GM12878 (cell line): Measurements from ENCODE around the gene PRR12. TPM values are rescaled to one million over a fixed set of nuclear protein-coding genes. Genes with fewer than 3 reads are reported as not detected.

ENCODE experiments used
- ATAC-seq: fragments of 200-7000 bp; cut with Tn5 transposase; 3 replicates; pipeline ENCODE4 v1.9.1; 2020; ENCODE audit warnings: mild to moderate bottlenecking, moderate library complexity
- BruUV-seq: library from RNA; stranded (reverse); fragments of 400-500 nt; replicated peaks from 2 replicates; lab custom pipeline; 2021; lab: Mats Ljungman, UMichigan
- CTCF ChIA-PET: fragments of 300-600 bp; sonication (Branson Sonifier 250); formaldehyde crosslinking; extraction: SDS; loops from one replicate; lab custom pipeline; 2021; ENCODE audit warnings: inconsistent platforms; lab: Yijun Ruan, JAX
- POLR2A ChIA-PET: fragments of 350-600 bp; formaldehyde crosslinking; extraction: SDS; loops from one replicate; lab custom pipeline; 2021; ENCODE audit warnings: inconsistent platforms; lab: Charles Lee
- RAD21 ChIA-PET: fragments of 300-600 bp; sonication (Branson Sonifier 250); formaldehyde crosslinking; loops from one replicate; lab custom pipeline; 2023; ENCODE audit warnings: antibody characterized with exemption; ENCODE audit not compliant: unreplicated experiment; lab: Charles Lee
- SMC1A ChIA-PET: fragments of 300-600 bp; sonication (Branson Sonifier 250); formaldehyde crosslinking; loops from one replicate; lab custom pipeline; 2023; ENCODE audit not compliant: unreplicated experiment, uncharacterized antibody; lab: Charles Lee
- DNase-seq: peaks from one replicate; pipeline ENCODE4 v3.0.0-alpha.2; 2011; ENCODE audit warnings: low read depth, low spot score
- FAIRE-seq: peaks from 3 replicates; lab custom pipeline; 2011; peaks lifted over from hg19 to GRCh38; lab: Jason Lieb, UNC
- H2AFZ ChIP-seq: 2 replicates; pipeline ENCODE4 v1.6.0; 2011; ENCODE audit warnings: low read depth, low read length, control low read depth; ENCODE audit not compliant: control insufficient read depth
- H3K27ac ChIP-seq: 2 replicates; pipeline ENCODE4 v1.5.1; 2011; ENCODE audit warnings: control low read depth; ENCODE audit not compliant: control insufficient read depth, insufficient read depth
- H3K27me3 ChIP-seq, 2 experiments: replicated peaks in 1 of 2; 2 replicates each; pipeline versions ENCODE4 v1.6.0 to v1.6.1; 2011; ENCODE audit warnings: low read length in 1 of 2; ENCODE audit not compliant: control insufficient read depth in 2 of 2, insufficient read depth in 2 of 2
- H3K36me3 ChIP-seq, 2 experiments: 2 replicates each; pipeline ENCODE4 v1.5.1; 2011; ENCODE audit warnings: low read length in 1 of 2; ENCODE audit not compliant: control insufficient read depth in 2 of 2, insufficient read depth in 2 of 2
- H3K4me1 ChIP-seq: 2 replicates; pipeline ENCODE4 v1.6.1; 2011; ENCODE audit warnings: mild to moderate bottlenecking, low read length, moderate library complexity, mixed read lengths; ENCODE audit not compliant: control insufficient read depth, insufficient read depth
- H3K4me2 ChIP-seq: 2 replicates; pipeline ENCODE4 v1.6.0; 2011; ENCODE audit warnings: control low read depth; ENCODE audit not compliant: control insufficient read depth, insufficient read depth
- H3K4me3 ChIP-seq: fragments of 200-600 bp; sonication (generic); 2 replicates; pipeline ENCODE4 v1.5.1; 2016
- H3K79me2 ChIP-seq: 2 replicates; pipeline ENCODE4 v1.6.0; 2011; ENCODE audit warnings: low read length; ENCODE audit not compliant: control insufficient read depth, insufficient read depth
- H3K9ac ChIP-seq: 2 replicates; pipeline ENCODE4 v1.8.0; 2011; ENCODE audit warnings: low read length, control low read depth, mixed read lengths; ENCODE audit not compliant: control insufficient read depth, insufficient read depth
- H3K9me3 ChIP-seq: replicated peaks from 3 replicates; pipeline ENCODE4 v1.5.1; 2011; ENCODE audit warnings: mild to moderate bottlenecking, low read length; ENCODE audit not compliant: control insufficient read depth, insufficient read depth
- H4K20me1 ChIP-seq: 2 replicates; pipeline ENCODE4 v1.6.0; 2011; ENCODE audit not compliant: control insufficient read depth, insufficient read depth
- ATF2 ChIP-seq: IDR thresholded peaks from 2 replicates; pipeline ENCODE4 v1.6.1; 2012; ENCODE audit warnings: low read length, inconsistent platforms
- ATF7 ChIP-seq: fragments of 450-650 bp; IDR thresholded peaks from 2 replicates; pipeline ENCODE4 v1.6.1; 2016; ENCODE audit warnings: low read depth, mild to moderate bottlenecking
- BCL3 ChIP-seq: IDR thresholded peaks from 2 replicates; pipeline ENCODE4 v1.6.1; 2011; ENCODE audit warnings: borderline replicate concordance, low read depth, mild to moderate bottlenecking, moderate library complexity, low read length; ENCODE audit not compliant: insufficient read depth, poor library complexity, severe bottlenecking
- CBFB ChIP-seq: IDR thresholded peaks from 2 replicates; pipeline ENCODE4 v1.6.1; 2016; ENCODE audit warnings: antibody characterized with exemption, low read depth
- CHD1 ChIP-seq: IDR thresholded peaks from 2 replicates; pipeline ENCODE4 v1.6.1; 2012; ENCODE audit warnings: low read depth, low read length, improper control_type of control experiment
- FOS ChIP-seq: IDR thresholded peaks from 3 replicates; pipeline ENCODE4 v1.6.1; 2011; ENCODE audit warnings: borderline replicate concordance; ENCODE audit not compliant: insufficient read length; ENCODE audit errors: extremely low read depth
- NFYA ChIP-seq: IDR thresholded peaks from 2 replicates; pipeline ENCODE4 v1.6.1; 2011; ENCODE audit warnings: low read depth, mild to moderate bottlenecking, low read length, improper control_type of control experiment, borderline replicate concordance
- NR2F1 ChIP-seq: fragments of 450-650 bp; conservative IDR thresholded peaks from 2 replicates; pipeline ENCODE4 v1.6.1; 2017; ENCODE audit warnings: mild to moderate bottlenecking
- PAX5 ChIP-seq: IDR thresholded peaks from 2 replicates; pipeline ENCODE4 v1.6.1; 2011; ENCODE audit warnings: low read depth, low read length, borderline replicate concordance
- TAF1 ChIP-seq: IDR thresholded peaks from 2 replicates; pipeline ENCODE4 v1.6.1; 2011; ENCODE audit warnings: mild to moderate bottlenecking, low read depth, low read length, borderline replicate concordance
- TBL1XR1 ChIP-seq: IDR thresholded peaks from 2 replicates; pipeline ENCODE4 v1.6.1; 2012; ENCODE audit warnings: low read depth, low read length, improper control_type of control experiment
- WRNIP1 ChIP-seq: IDR thresholded peaks from 2 replicates; pipeline ENCODE4 v1.6.1; 2011; ENCODE audit warnings: low read depth, low read length, improper control_type of control experiment, borderline replicate concordance
- ZSCAN29 ChIP-seq: fragments of 450-650 bp; IDR thresholded peaks from 2 replicates; pipeline ENCODE4 v1.6.1; 2017; ENCODE audit warnings: mild to moderate bottlenecking, moderate library complexity
- ZZZ3 ChIP-seq: IDR thresholded peaks from 2 replicates; pipeline ENCODE4 v1.6.1; 2011; ENCODE audit warnings: low read depth; ENCODE audit not compliant: control insufficient read depth, insufficient read length
- WGBS: methylation state at CpG from one replicate; pipeline ENCODE4 v1.1.6; 2016; ENCODE audit warnings: low lambda C conversion rate; ENCODE audit not compliant: insufficient replicate concordance, insufficient coverage; ENCODE audit errors: missing lambda C conversion rate; 5-methylcytosine and 5-hydroxymethylcytosine counted together
- in situ Hi-C: fragments of 300-500 bp; cut with MboI; formaldehyde crosslinking; loops from 9 replicates; pipeline ENCODE4 v1.14.3; 2018; ENCODE audit warnings: mixed read lengths
- intact Hi-C: fragments of 100-400 bp; cut with micrococcal nuclease; formaldehyde crosslinking; loops from one replicate; pipeline ENCODE4 v1.14.2; 2022; ENCODE audit not compliant: unreplicated experiment
- polyA plus RNA-seq, 11 experiments: library from polyadenylated mRNA; depleted of rRNA in 4 of 11; unstranded in 6 of 11; stranded (reverse) in 5 of 11; fragments of >200 nt; fragmentation: Nextera tagmentation in 4 of 11; fragmentation: Illumina TruSeq in 1 of 11; extraction: Ambion mirVana in 4 of 11; extraction: Trizol in 1 of 11; gene quantifications; 1 replicate in 1 of 11; 2 replicates in 10 of 11; pipeline versions ENCODE4 v1.2.1 to v1.2.3, GENCODE V29; 2011 to 2016; ENCODE audit warnings: inconsistent platforms in 2 of 11, missing spikeins in 2 of 11, low read depth in 1 of 11
- total RNA-seq, 4 experiments: library from RNA; depleted of rRNA in 3 of 4; stranded (reverse); fragments of >200 nt in 3 of 4; fragmentation: Illumina TruSeq in 1 of 4; extraction: Trizol in 1 of 4; gene quantifications; 2 replicates each; pipeline versions ENCODE4 v1.2.1 to v1.2.3, GENCODE V29; 2013 to 2021
- TF ChIP-seq, protein P1 (sequence below): fragments of 450-650 bp; IDR thresholded peaks from 2 replicates; pipeline ENCODE4 v1.6.1; 2016; ENCODE audit warnings: mild to moderate bottlenecking
- TF ChIP-seq, protein P2 (sequence below): IDR thresholded peaks from 2 replicates; pipeline ENCODE4 v1.6.1; 2012; ENCODE audit warnings: low read depth, low read length, improper control_type of control experiment

The PRR12 gene
- total and polyA plus RNA-seq, 10 of the 15 experiments (the other 5 are each of a cell fraction or from before 2014, with no cell fraction given) = 0.02 to 25.3 (median 1.6) TPM

DNA sequence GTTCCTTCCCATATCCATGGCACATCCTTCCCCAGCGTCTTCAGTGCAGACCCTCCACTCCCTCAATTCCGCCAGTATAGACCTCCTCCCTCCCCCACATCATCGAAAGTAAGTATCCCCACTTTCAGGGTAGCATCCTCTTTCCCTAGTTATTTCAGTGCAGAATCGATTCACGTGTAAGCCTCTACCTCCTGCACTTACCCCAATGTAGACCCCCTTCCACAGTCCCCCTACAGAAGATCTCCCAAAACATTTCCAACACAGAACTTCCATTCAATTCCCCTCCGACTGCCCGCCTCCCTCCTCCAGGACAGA lies 74.0 kb downstream of the PRR12 start (continued):
- no peak for TF ChIP-seq NR2F1

DNA sequence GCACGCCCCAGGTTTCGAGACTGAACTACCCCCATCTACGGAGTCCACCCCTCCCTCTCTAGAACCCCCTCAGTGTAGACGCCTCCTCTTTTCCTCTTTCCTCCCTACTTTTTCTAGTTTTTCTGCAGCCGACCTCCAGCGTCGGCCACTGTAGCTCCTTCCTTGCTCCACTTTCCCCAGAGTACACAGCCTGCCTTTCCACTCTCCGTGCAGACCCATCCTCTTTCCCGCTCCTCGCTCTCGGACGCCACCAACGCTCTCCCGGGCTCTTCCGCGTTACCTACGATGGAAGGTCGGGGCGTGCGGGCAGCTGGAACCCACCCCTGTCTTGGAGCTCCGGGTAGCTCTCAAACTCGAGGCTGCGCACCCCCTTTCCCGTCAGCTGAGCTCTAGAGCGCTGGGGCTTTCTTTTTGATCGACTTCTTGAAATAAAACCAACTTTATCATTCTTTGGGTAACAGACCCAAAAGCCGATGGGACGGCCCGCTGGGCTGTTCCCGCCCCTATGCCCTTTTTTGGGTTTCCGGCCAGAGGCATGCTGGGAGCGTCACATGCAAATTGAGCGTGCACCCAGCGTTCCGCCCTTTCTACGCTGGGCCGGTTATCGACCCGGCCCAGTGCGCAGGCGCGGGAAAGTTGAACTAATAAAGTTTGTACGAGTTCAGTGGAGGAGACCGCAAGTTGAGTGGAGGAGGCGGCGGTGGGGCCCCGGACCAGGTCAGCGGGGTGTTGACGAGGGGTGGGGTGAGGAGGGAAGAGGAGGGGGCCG lies 74.6 kb downstream of the PRR12 start, which contains the start of the genes BCL2L12 and IRF3:
Gene BCL2L12 (plus strand): TSS at position 583 of the 769 bp plus-strand sequence. CDS start 760 bp downstream, outside the sequence.
Gene IRF3 (minus strand): TSS at position 507 of the 769 bp plus-strand sequence. CDS start 1,019 bp downstream, outside the sequence.
- POLR2A ChIA-PET = interaction anchor here (0.6 to 6.0 kb wide), 7 partner anchors 11 to 528 kb away, joined by 3 to 126 read pairs (median 7); partner anchors contain the start of genes AP2A1, NOSIP, PRMT1 and PRRG2
- no peaks in the 10 kb centered on the region for H3K27me3 ChIP-seq
- peak; percentile 92 for ATAC-seq
- CTCF ChIA-PET = interaction anchor here (0.6 to 5.5 kb wide), 7 partner anchors 10 to 708 kb away, joined by 3 to 80 read pairs (median 5); partner anchors contain the start of genes PRMT1, PRRG2, RRAS and SCAF1
- no TSS peak for BruUV-seq
- intact Hi-C loops = loop anchor here (2.0 kb wide), 1 partner anchor 23 kb away; the partner anchor contains the start of gene SCAF1
- in situ Hi-C loops = loop anchor here (5.0 kb wide), 1 partner anchor 168 kb away; the partner anchor contains the start of gene RPS11
- peak within 1 kb of the TSS; percentile 99 for H3K4me3 ChIP-seq
- under 1% methylated on average over 47 of the region's 50 CpGs for WGBS
- H3K4me1 ChIP-seq = peaks cover 14% of the 10 kb centered on the region
- peaks cover 12 to 17% of the 10 kb centered on the region in 2 experiments for H3K36me3 ChIP-seq
- RAD21 ChIA-PET = interaction anchor here (0.8 to 3.4 kb wide), 5 partner anchors 9 to 75 kb away, joined by 3 to 34 read pairs (median 7); partner anchors contain the start of genes PRMT1, RRAS and SCAF1
- H3K9ac ChIP-seq = peak within 1 kb of the TSS; percentile 97
- H3K4me2 ChIP-seq = peak within 1 kb of the TSS; percentile 91
- SMC1A ChIA-PET = interaction anchor here (1.1 to 2.2 kb wide), 5 partner anchors 10 to 72 kb away, joined by 4 to 9 read pairs (median 5); partner anchors contain the start of gene RRAS
- H3K9me3 ChIP-seq = no peaks in the 10 kb centered on the region
- DNase-seq = peak; percentile 84
- FAIRE-seq = peak; percentile 87
- H3K79me2 ChIP-seq = peaks cover 36% of the 10 kb centered on the region
- peak within 1 kb of the TSS; percentile 91 for H3K27ac ChIP-seq
- peak within 1 kb of the TSS; percentile 91 for H2AFZ ChIP-seq
- H4K20me1 ChIP-seq = peaks cover 4% of the 10 kb centered on the region
- TF ChIP-seq ATF7 (peak; percentile 74), TBL1XR1 (no peak), NFYA (no peak), WRNIP1 (no peak), ZSCAN29 (no peak), ATF2 (no peak), CHD1 (no peak), FOS (no peak), ZZZ3 (no peak), BCL3 (no peak), TAF1 (peak; percentile 37; the same call in 1 of the 2 replicates), PAX5 (no peak), CBFB (peak; percentile 76)
- TF ChIP-seq, protein P1, sequence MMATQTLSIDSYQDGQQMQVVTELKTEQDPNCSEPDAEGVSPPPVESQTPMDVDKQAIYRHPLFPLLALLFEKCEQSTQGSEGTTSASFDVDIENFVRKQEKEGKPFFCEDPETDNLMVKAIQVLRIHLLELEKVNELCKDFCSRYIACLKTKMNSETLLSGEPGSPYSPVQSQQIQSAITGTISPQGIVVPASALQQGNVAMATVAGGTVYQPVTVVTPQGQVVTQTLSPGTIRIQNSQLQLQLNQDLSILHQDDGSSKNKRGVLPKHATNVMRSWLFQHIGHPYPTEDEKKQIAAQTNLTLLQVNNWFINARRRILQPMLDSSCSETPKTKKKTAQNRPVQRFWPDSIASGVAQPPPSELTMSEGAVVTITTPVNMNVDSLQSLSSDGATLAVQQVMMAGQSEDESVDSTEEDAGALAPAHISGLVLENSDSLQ = peak; percentile 40; the same call in 1 of the 2 replicates
- TF ChIP-seq, protein P2, sequence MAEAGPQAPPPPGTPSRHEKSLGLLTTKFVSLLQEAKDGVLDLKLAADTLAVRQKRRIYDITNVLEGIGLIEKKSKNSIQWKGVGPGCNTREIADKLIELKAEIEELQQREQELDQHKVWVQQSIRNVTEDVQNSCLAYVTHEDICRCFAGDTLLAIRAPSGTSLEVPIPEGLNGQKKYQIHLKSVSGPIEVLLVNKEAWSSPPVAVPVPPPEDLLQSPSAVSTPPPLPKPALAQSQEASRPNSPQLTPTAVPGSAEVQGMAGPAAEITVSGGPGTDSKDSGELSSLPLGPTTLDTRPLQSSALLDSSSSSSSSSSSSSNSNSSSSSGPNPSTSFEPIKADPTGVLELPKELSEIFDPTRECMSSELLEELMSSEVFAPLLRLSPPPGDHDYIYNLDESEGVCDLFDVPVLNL = peak; percentile 91
